SU-DHL-6 (cell line): ENCODE data around the gene CEP95.

Experiments
- H2AFZ ChIP-seq: fragments of 200-600 bp; sonication (generic); 2 replicates; pipeline ENCODE4 v1.6.1; 2014; ENCODE audit warnings: low read depth, mild to moderate bottlenecking, moderate library complexity, mixed read lengths, antibody characterized with exemption, low read length; ENCODE audit not compliant: severe bottlenecking
- H3F3A ChIP-seq: fragments of 200-600 bp; shearing (Covaris generic); 2 replicates; pipeline ENCODE4 v1.6.0; 2016; ENCODE audit warnings: antibody characterized with exemption, mild to moderate bottlenecking; ENCODE audit not compliant: insufficient read depth
- H3K27ac ChIP-seq: fragments of 200-600 bp; sonication (generic); 2 replicates; pipeline ENCODE4 v1.5.1; 2016; ENCODE audit warnings: low read depth, mild to moderate bottlenecking, low read length, moderate library complexity, mixed read lengths
- H3K27me3 ChIP-seq: fragments of 200-600 bp; sonication (generic), shearing (Covaris generic); 2 replicates; pipeline ENCODE4 v1.6.0; 2014; ENCODE audit warnings: mild to moderate bottlenecking, low read length
- H3K36me3 ChIP-seq: fragments of 200-600 bp; sonication (generic); 2 replicates; pipeline ENCODE4 v1.6.1; 2014; ENCODE audit warnings: mild to moderate bottlenecking, low read length, mixed read lengths
- H3K4me2 ChIP-seq: fragments of 300-600, 200-600 bp; shearing (Covaris generic), sonication (generic); 2 replicates; pipeline ENCODE4 v1.6.0; 2014; ENCODE audit warnings: low read length, low read depth, mild to moderate bottlenecking; ENCODE audit not compliant: poor library complexity, severe bottlenecking
- H3K4me3 ChIP-seq: fragments of 200-600 bp; sonication (generic); 2 replicates; pipeline ENCODE4 v1.5.1; 2014; ENCODE audit warnings: antibody characterized with exemption, low read length, mild to moderate bottlenecking, mixed read lengths; ENCODE audit not compliant: insufficient read depth, poor library complexity, severe bottlenecking
- H3K79me2 ChIP-seq: fragments of 200-600 bp; sonication (generic); 2 replicates; pipeline ENCODE4 v1.6.1; 2014; ENCODE audit warnings: mild to moderate bottlenecking, low read length, moderate library complexity; ENCODE audit not compliant: insufficient read depth
- H3K9ac ChIP-seq: fragments of 200-600 bp; sonication (generic); 2 replicates; pipeline ENCODE4 v1.7.0; 2014; ENCODE audit warnings: mild to moderate bottlenecking, low read length
- H3K9me2 ChIP-seq: fragments of 200-600 bp; sonication (generic); replicated peaks from 2 replicates; pipeline ENCODE4 v1.6.1; 2014; ENCODE audit warnings: low read length; ENCODE audit not compliant: insufficient read depth
- H3K9me3 ChIP-seq: fragments of 200-600 bp; sonication (generic); 2 replicates; pipeline ENCODE4 v1.6.1; 2014; ENCODE audit warnings: low read length, mixed read lengths; ENCODE audit not compliant: insufficient read depth
- H4K20me1 ChIP-seq: fragments of 200-600 bp; sonication (generic); 2 replicates; pipeline ENCODE4 v1.6.1; 2014; ENCODE audit warnings: low read depth, mild to moderate bottlenecking, antibody characterized with exemption, low read length, moderate library complexity, mixed read lengths
- CTCF ChIP-seq: fragments of 200-600 bp; sonication (generic); IDR thresholded peaks from one replicate; pipeline ENCODE4 v1.5.1; 2017; ENCODE audit warnings: antibody characterized with exemption, mild to moderate bottlenecking, low read length, moderate library complexity; ENCODE audit not compliant: insufficient read depth, poor library complexity, severe bottlenecking
- EZH2phosphoT487 ChIP-seq: fragments of 200-600 bp; sonication (generic), shearing (Covaris generic); conservative IDR thresholded peaks from 2 replicates; pipeline ENCODE4 v1.6.1; 2018; ENCODE audit warnings: mild to moderate bottlenecking, antibody characterized with exemption, low read length, moderate library complexity, mixed read lengths

The CEP95 gene

GRCh38 chr17:64508683-64509082 lies 1.9 kb downstream of the CEP95 start:
- H3F3A ChIP-seq, result peaks cover 21% of the 10 kb centered on the region
- H3K27ac ChIP-seq, result no peak overlapping the region
- peaks cover 24% of the 10 kb centered on the region for H4K20me1 ChIP-seq
- H3K4me2 ChIP-seq, result peak overlapping the region; percentile 92
- H3K36me3 ChIP-seq, result peaks cover 31% of the 10 kb centered on the region
- no peaks in the 10 kb centered on the region for H3K9me3 ChIP-seq
- no peaks in the 10 kb centered on the region for H3K27me3 ChIP-seq
- 0 out of 2 replicates have a peak overlapping the region, but pooled peaks have one; percentile 100 for H3K9ac ChIP-seq
- H3K4me3 ChIP-seq, result no peak overlapping the region
- H3K79me2 ChIP-seq, result peaks cover 59% of the 10 kb centered on the region
- H2AFZ ChIP-seq, result no peak overlapping the region
- H3K9me2 ChIP-seq, result no peaks in the 10 kb centered on the region
- TF ChIP-seq EZH2phosphoT487 (no peak), CTCF (no peak)

- H3F3A ChIP-seq, result peaks cover 21% of the 10 kb centered on the region
- H3K4me2 ChIP-seq, result no peak overlapping the region
- H4K20me1 ChIP-seq, result peaks cover 23% of the 10 kb centered on the region
- H3K79me2 ChIP-seq, result peaks cover 54% of the 10 kb centered on the region
- H2AFZ ChIP-seq, result no peak overlapping the region
- no peak overlapping the region for H3K9ac ChIP-seq
- no peak overlapping the region for H3K4me3 ChIP-seq
- H3K27me3 ChIP-seq, result no peaks in the 10 kb centered on the region
- TF ChIP-seq EZH2phosphoT487 (no peak), CTCF (no peak)
- peaks cover 31% of the 10 kb centered on the region for H3K36me3 ChIP-seq
- no peaks in the 10 kb centered on the region for H3K9me3 ChIP-seq
- no peak overlapping the region for H3K27ac ChIP-seq
- H3K9me2 ChIP-seq, result no peaks in the 10 kb centered on the region
Observed at GRCh38 chr17:64509179-64509578, 2.4 kb downstream of the CEP95 start.

GRCh38 chr17:64515419-64515818 lies 8.6 kb downstream of the CEP95 start:
- Histone ChIP-seq H3K79me2 (peaks cover 8% of the 10 kb centered on the region), H3K9me3 (no peaks in the 10 kb centered on the region), H3K27me3 (no peaks in the 10 kb centered on the region), H3K4me2 (no peak overlapping the region), H4K20me1 (0 out of 2 replicates have a peak, but pooled peaks cover 6% of the 10 kb centered on the region), H3K27ac (no peak overlapping the region), H3K9me2 (no peaks in the 10 kb centered on the region), H3F3A (0 out of 2 replicates have a peak, but pooled peaks cover 11% of the 10 kb centered on the region), H3K4me3 (no peak overlapping the region), H3K9ac (no peak overlapping the region), H3K36me3 (peaks cover 30% of the 10 kb centered on the region), H2AFZ (no peak overlapping the region)
- no peak for TF ChIP-seq EZH2phosphoT487
- no peak for TF ChIP-seq CTCF
